WTC11 (cell line): ENCODE data around the gene ANKRD24. TPM values are rescaled to one million over a fixed set of nuclear protein-coding genes. Genes with fewer than 3 reads are reported as not detected.

ENCODE experiments used
- ATAC-seq: fragments of 200-7000 bp; cut with Tn5 transposase; 2 replicates; pipeline ENCODE4 v1.10.0; 2021; ENCODE audit warnings: mild to moderate bottlenecking, moderate library complexity
- CTCF ChIA-PET: fragments of 300-600 bp; sonication (Branson Sonifier 250); formaldehyde crosslinking; loops from one replicate; lab custom pipeline; 2021; ENCODE audit warnings: antibody characterized with exemption; lab: Charles Lee
- POLR2A ChIA-PET: fragments of 350-600 bp; sonication (Branson Sonifier 250); formaldehyde crosslinking; loops from one replicate; lab custom pipeline; 2021; ENCODE audit warnings: antibody characterized with exemption; lab: Charles Lee
- DNase-seq: peaks from one replicate; pipeline ENCODE4 v3.0.0; 2021; ENCODE audit warnings: low spot score
- H3K27ac Mint-ChIP-seq: 2 replicates; pipeline ENCODE4 v1.8.0; 2021; ENCODE audit warnings: mixed read lengths
- H3K27me3 Mint-ChIP-seq: 2 replicates; pipeline ENCODE4 v1.8.0; 2021; ENCODE audit warnings: low read depth, mild to moderate bottlenecking, moderate library complexity, mixed read lengths
- H3K36me3 Mint-ChIP-seq: 2 replicates; pipeline ENCODE4 v1.8.0; 2021; ENCODE audit warnings: mixed read lengths
- H3K4me1 Mint-ChIP-seq: 2 replicates; pipeline ENCODE4 v1.8.0; 2022; ENCODE audit warnings: mixed read lengths
- H3K4me3 Mint-ChIP-seq: 2 replicates; pipeline ENCODE4 v1.8.0; 2021; ENCODE audit warnings: mild to moderate bottlenecking, moderate library complexity, mixed read lengths
- H3K9me3 Mint-ChIP-seq: 2 replicates; pipeline ENCODE4 v1.8.0; 2021; ENCODE audit warnings: mixed read lengths
- ATF1 ChIP-seq: sonication (generic); formaldehyde crosslinking; IDR thresholded peaks from 2 replicates; pipeline ENCODE4 v1.8.1; 2023; ENCODE audit warnings: mild to moderate bottlenecking, moderate library complexity, missing genetic modification reagents
- E2F4 ChIP-seq: sonication (generic); formaldehyde crosslinking; IDR thresholded peaks from 2 replicates; pipeline ENCODE4 v1.8.1; 2022; ENCODE audit warnings: low read depth, mild to moderate bottlenecking, moderate library complexity, missing genetic modification reagents, borderline replicate concordance
- EMX1 ChIP-seq: fragments of 250-450 bp; sonication (Bioruptor Pico); IDR thresholded peaks from 2 replicates; pipeline ENCODE4 v1.8.0; 2021; ENCODE audit warnings: mild to moderate bottlenecking
- FOXP1 ChIP-seq: sonication (generic); formaldehyde crosslinking; IDR thresholded peaks from 2 replicates; pipeline ENCODE4 v1.8.0; 2022; ENCODE audit warnings: missing genetic modification reagents, mild to moderate bottlenecking, moderate library complexity, borderline replicate concordance
- GRHL2 ChIP-seq: fragments of 250-450 bp; sonication (Bioruptor Pico); IDR thresholded peaks from 2 replicates; pipeline ENCODE4 v1.8.0; 2022; ENCODE audit warnings: mild to moderate bottlenecking, moderate library complexity; ENCODE audit not compliant: insufficient replicate concordance, severe bottlenecking
- JUN ChIP-seq: sonication (generic); formaldehyde crosslinking; IDR thresholded peaks from 2 replicates; pipeline ENCODE4 v1.8.0; 2023; ENCODE audit warnings: mild to moderate bottlenecking, missing genetic modification reagents
- MAX ChIP-seq: sonication (generic); formaldehyde crosslinking; IDR thresholded peaks from 2 replicates; pipeline ENCODE4 v1.8.0; 2022; ENCODE audit warnings: mild to moderate bottlenecking, missing genetic modification reagents
- NR3C1 ChIP-seq: sonication (generic); formaldehyde crosslinking; conservative IDR thresholded peaks from 2 replicates; pipeline ENCODE4 v1.8.1; 2023; ENCODE audit warnings: low read depth, mild to moderate bottlenecking, missing genetic modification reagents
- STAT6 ChIP-seq: sonication (generic); formaldehyde crosslinking; conservative IDR thresholded peaks from 2 replicates; pipeline ENCODE4 v1.8.1; 2023; ENCODE audit warnings: mild to moderate bottlenecking, low read depth, missing genetic modification reagents, moderate library complexity
- TEAD4 ChIP-seq: sonication (generic); formaldehyde crosslinking; IDR thresholded peaks from 2 replicates; pipeline ENCODE4 v1.8.0; 2022; ENCODE audit warnings: mild to moderate bottlenecking, missing genetic modification reagents
- USF1 ChIP-seq: sonication (generic); formaldehyde crosslinking; IDR thresholded peaks from 2 replicates; pipeline ENCODE4 v1.8.0; 2022; ENCODE audit warnings: mild to moderate bottlenecking, missing genetic modification reagents
- ZNF121 ChIP-seq: sonication (generic); formaldehyde crosslinking; IDR thresholded peaks from 2 replicates; pipeline ENCODE4 v1.8.0; 2023; ENCODE audit warnings: missing genetic modification reagents
- ZNF232 ChIP-seq: sonication (generic); formaldehyde crosslinking; IDR thresholded peaks from 2 replicates; pipeline ENCODE4 v1.8.0; 2022; ENCODE audit warnings: mild to moderate bottlenecking, missing genetic modification reagents
- ZNF317 ChIP-seq: sonication (generic); formaldehyde crosslinking; IDR thresholded peaks from 2 replicates; pipeline ENCODE4 v1.8.1; 2023; ENCODE audit warnings: low read depth, mild to moderate bottlenecking, moderate library complexity, missing genetic modification reagents, borderline replicate concordance
- ZNF532 ChIP-seq: fragments of 250-450 bp; sonication (Bioruptor Pico); IDR thresholded peaks from 2 replicates; pipeline ENCODE4 v1.9.0; 2021; ENCODE audit warnings: mild to moderate bottlenecking, borderline replicate concordance
- ZNF671 ChIP-seq: fragments of 250-450 bp; sonication (Bioruptor Pico); IDR thresholded peaks from 2 replicates; pipeline ENCODE4 v1.8.0; 2021; ENCODE audit warnings: mild to moderate bottlenecking
- total RNA-seq: library from RNA; stranded (reverse); gene quantifications from 3 replicates; pipeline ENCODE4 v1.2.3, GENCODE V29; 2021
- TF ChIP-seq, protein P1 (sequence below): sonication (generic); formaldehyde crosslinking; IDR thresholded peaks from 2 replicates; pipeline ENCODE4 v1.8.0; 2022; ENCODE audit warnings: mild to moderate bottlenecking, missing genetic modification reagents

ANKRD24 gene
- total RNA-seq, 1 experiment from 2014 or later = 11.3 TPM

GRCh38 chr19:4196587-4197148, 14.2 kb downstream of the ANKRD24 start:
- Mint-ChIP-seq H3K4me1 (peaks cover 23% of the 10 kb centered on the region), H3K36me3 (peaks cover 5% of the 10 kb centered on the region; the same call in 1 of the 2 replicates), H3K9me3 (peaks cover 18% of the 10 kb centered on the region), H3K27me3 (peaks cover 53% of the 10 kb centered on the region), H3K4me3 (peak overlapping the region; percentile 70), H3K27ac (no peak overlapping the region)
- POLR2A ChIA-PET = no interaction called here
- ATAC-seq (no peak), DNase-seq (no peak)
- TF ChIP-seq ATF1 (no peak), ZNF121 (0 out of 2 replicates have a peak, but pooled peaks have one; percentile 3), E2F4 (CRISPR knock-in tag) (no peak), TEAD4 (CRISPR knock-in tag) (no peak)
- CTCF ChIA-PET = interaction anchor here (0.6 to 1.5 kb wide), 2 partner anchors 10 to 11 kb away, joined by 3 to 4 read pairs; no protein-coding TSS in a partner anchor

DNA sequence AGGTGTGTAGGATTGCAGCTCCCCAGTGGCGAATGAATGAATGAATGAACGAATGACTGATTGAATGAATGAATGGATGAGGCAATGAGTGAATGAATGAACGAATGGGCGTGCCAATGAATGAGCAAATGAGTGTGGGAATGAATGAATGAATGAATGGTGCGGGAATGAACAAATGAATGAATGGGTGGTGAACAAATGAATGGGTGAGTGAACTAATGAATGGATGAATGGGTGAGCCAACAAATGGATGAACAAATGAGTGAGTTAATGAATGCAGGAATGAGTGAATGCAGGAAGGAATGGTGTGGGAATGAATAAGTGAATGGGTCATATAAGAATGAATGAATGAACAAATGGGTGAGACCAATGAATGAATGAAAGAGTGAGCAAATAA, 14.7 kb downstream of the ANKRD24 start:
- peaks cover 18% of the 10 kb centered on the region for H3K9me3 Mint-ChIP-seq
- DNase-seq = no peak
- no peak overlapping the region for H3K27ac Mint-ChIP-seq
- TF ChIP-seq GRHL2 (no peak), ZNF532 (CRISPR knock-in tag) (no peak), ZNF232 (CRISPR knock-in tag) (no peak), USF1 (CRISPR knock-in tag) (no peak)
- POLR2A ChIA-PET = no interaction called here
- no peak for ATAC-seq
- H3K36me3 Mint-ChIP-seq = peaks cover 5% of the 10 kb centered on the region; the same call in 1 of the 2 replicates
- CTCF ChIA-PET = no interaction called here
- H3K4me3 Mint-ChIP-seq = peak overlapping the region; percentile 70
- peaks cover 53% of the 10 kb centered on the region for H3K27me3 Mint-ChIP-seq
- H3K4me1 Mint-ChIP-seq = peaks cover 23% of the 10 kb centered on the region

DNA sequence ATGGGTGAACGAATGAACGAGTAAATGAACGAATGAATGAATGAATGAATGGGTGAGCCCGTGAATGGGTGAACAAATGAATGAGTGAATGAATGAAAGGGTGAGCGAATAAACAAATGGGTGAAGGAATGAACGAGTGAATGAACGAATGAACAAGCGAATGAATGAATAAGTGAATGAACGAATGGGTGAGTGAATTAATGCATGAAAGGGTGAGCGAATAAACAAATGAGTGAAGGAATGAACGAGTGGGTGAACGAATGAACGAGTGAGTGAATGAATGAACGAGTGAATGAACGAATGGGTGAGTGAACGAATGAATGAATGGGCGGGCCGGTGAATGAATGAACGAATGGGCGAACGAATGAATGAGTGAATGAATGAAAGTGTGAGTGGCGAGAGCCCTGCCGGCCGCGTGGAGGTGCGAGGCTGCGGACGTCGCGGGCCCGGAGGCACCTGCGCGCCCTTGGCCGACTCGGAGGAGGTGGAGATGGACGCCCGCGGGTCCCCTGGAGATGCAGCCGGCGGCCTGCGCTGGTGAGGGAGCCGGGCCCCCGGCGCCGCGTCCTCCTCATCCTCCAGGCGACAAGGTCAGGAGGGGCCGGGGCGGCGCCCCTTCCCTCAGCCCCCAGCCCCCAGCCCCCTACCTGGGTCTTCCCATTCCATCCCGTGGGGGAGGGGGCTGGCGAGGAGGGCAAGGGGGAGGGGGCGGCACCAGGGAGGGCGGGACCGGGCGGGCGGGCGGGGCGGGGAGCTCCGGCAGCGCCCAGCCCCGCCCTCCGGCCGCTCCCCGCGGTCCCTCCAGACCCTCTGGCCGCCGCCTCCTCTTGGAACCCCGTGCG, 15.4 kb downstream of the ANKRD24 start:
- peak overlapping the region; percentile 70 for H3K4me3 Mint-ChIP-seq
- ATAC-seq (peak; percentile 72), DNase-seq (peak; percentile 77)
- CTCF ChIA-PET = interaction anchor here (0.7 to 3.5 kb wide), 9 partner anchors 9 to 210 kb away, joined by 3 to 22 read pairs (median 6); no protein-coding TSS in a partner anchor
- H3K27me3 Mint-ChIP-seq = peaks cover 53% of the 10 kb centered on the region
- no peak overlapping the region; the same call in 1 of the 2 replicates for H3K27ac Mint-ChIP-seq
- H3K36me3 Mint-ChIP-seq = peaks cover 5% of the 10 kb centered on the region; the same call in 1 of the 2 replicates
- POLR2A ChIA-PET = no interaction called here
- peaks cover 18% of the 10 kb centered on the region for H3K9me3 Mint-ChIP-seq
- peaks cover 23% of the 10 kb centered on the region for H3K4me1 Mint-ChIP-seq
- TF ChIP-seq NR3C1 (CRISPR knock-in tag) = no peak
- peak; percentile 75; the same call in 1 of the 2 replicates for TF ChIP-seq FOXP1 (CRISPR knock-in tag)
- TF ChIP-seq JUN = no peak
- TF ChIP-seq EMX1 (CRISPR knock-in tag) = 0 out of 2 replicates have a peak, but pooled peaks have one; percentile 59
- TF ChIP-seq, protein P1, sequence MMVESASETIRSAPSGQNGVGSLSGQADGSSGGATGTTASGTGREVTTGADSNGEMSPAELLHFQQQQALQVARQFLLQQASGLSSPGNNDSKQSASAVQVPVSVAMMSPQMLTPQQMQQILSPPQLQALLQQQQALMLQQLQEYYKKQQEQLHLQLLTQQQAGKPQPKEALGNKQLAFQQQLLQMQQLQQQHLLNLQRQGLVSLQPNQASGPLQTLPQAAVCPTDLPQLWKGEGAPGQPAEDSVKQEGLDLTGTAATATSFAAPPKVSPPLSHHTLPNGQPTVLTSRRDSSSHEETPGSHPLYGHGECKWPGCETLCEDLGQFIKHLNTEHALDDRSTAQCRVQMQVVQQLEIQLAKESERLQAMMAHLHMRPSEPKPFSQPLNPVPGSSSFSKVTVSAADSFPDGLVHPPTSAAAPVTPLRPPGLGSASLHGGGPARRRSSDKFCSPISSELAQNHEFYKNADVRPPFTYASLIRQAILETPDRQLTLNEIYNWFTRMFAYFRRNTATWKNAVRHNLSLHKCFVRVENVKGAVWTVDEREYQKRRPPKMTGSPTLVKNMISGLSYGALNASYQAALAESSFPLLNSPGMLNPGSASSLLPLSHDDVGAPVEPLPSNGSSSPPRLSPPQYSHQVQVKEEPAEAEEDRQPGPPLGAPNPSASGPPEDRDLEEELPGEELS (CRISPR knock-in tag) = peak; percentile 50; the same call in 1 of the 2 replicates
- no peak for TF ChIP-seq ZNF317 (CRISPR knock-in tag)
- TF ChIP-seq MAX (CRISPR knock-in tag) = peak; percentile 91
- no peak for TF ChIP-seq ZNF671 (CRISPR knock-in tag)
- no peak for TF ChIP-seq STAT6 (CRISPR knock-in tag)
